Gastrocnemius medialis (tissue), 4 donors: ENCODE results near the gene TNFSF12.

Source experiments
- POLR2A ChIP-seq, 2 donors: fragments of 450-650 bp; IDR thresholded peaks; one replicate each; pipeline ENCODE4 v1.6.1; 2017; ENCODE audit warnings: antibody characterized with exemption in 2 of 2, mild to moderate bottlenecking in 2 of 2, moderate library complexity in 2 of 2
- TF ChIP-seq, protein P1 (sequence below), 5 experiments: fragments of 450-650 bp in 3 of 5; fragments of 200-600 bp in 2 of 5; sonication (generic) in 2 of 5; IDR thresholded peaks in 4 of 5; conservative IDR thresholded peaks in 1 of 5; 1 replicate in 4 of 5; 2 replicates in 1 of 5; pipeline ENCODE4 v1.5.1; 2016 to 2019; ENCODE audit warnings: antibody characterized with exemption in 5 of 5, mild to moderate bottlenecking in 3 of 5, moderate library complexity in 3 of 5

DNA sequence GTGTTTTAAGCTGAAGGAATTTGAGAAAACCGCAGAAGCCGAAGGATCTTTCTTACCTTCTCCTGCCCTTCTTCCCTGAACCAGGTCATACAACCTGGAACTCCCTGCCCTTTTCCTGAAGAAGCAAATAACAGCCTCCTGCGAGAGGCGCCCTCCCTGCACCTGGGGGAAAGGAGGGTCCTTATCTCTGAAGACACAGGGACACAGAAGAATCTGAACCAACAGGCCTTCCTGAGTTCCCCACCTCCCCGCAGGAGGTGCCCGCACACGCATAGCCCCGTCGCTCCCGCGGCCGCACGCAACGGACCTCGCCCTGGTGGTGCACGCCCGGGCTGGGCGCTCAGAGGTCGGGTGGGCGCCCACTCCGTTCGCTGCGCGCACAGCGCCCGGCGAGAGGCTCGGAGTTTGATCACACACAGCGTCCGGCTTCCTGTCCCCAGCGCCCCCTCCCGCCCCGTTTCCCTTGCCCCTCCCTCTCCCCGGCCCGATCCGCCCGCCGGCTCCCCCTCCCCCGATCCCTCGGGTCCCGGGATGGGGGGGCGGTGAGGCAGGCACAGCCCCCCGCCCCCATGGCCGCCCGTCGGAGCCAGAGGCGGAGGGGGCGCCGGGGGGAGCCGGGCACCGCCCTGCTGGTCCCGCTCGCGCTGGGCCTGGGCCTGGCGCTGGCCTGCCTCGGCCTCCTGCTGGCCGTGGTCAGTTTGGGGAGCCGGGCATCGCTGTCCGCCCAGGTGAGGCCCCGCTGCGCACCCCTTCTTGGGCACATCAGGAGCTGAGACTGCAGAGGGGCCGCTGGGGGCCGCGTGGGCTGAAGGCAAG lies at the start of gene TNFSF12:
- TF ChIP-seq, protein P1, sequence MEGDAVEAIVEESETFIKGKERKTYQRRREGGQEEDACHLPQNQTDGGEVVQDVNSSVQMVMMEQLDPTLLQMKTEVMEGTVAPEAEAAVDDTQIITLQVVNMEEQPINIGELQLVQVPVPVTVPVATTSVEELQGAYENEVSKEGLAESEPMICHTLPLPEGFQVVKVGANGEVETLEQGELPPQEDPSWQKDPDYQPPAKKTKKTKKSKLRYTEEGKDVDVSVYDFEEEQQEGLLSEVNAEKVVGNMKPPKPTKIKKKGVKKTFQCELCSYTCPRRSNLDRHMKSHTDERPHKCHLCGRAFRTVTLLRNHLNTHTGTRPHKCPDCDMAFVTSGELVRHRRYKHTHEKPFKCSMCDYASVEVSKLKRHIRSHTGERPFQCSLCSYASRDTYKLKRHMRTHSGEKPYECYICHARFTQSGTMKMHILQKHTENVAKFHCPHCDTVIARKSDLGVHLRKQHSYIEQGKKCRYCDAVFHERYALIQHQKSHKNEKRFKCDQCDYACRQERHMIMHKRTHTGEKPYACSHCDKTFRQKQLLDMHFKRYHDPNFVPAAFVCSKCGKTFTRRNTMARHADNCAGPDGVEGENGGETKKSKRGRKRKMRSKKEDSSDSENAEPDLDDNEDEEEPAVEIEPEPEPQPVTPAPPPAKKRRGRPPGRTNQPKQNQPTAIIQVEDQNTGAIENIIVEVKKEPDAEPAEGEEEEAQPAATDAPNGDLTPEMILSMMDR (IDR thresholded peaks at IDR 0.05 in 4 of 5, conservative IDR thresholded peaks at IDR 0.05 in 1 of 5), result peak in 2 of 5 experiments; percentile 17 to 39
- TF ChIP-seq POLR2A (IDR thresholded peaks at IDR 0.05), result peak in 1 of 2 donors; percentile 28
